K562 treated with DMSO at 1 percent for 48 hours (cell line): ENCODE measurements around the gene TIMM22. TPM values are rescaled to one million over a fixed set of nuclear protein-coding genes. Genes with fewer than 3 reads are reported as not detected.

Source experiments
- total RNA-seq: library from RNA; unstranded; fragments of 300-600 nt; gene quantifications from 2 replicates; pipeline ENCODE4 v1.2.3, GENCODE V29; 2022; ENCODE audit warnings: low replicate concordance; ENCODE audit errors: extremely low read depth

The TIMM22 gene
- total RNA-seq: not detected in 2 replicates

GRCh38 chr17:996554-997344, at the start of gene TIMM22:
TSS of gene TIMM22 (plus strand) at chr17:997129. CDS start at chr17:997143, 14 bp downstream.

GRCh38 chr17:979539-980405, 17.2 kb upstream of the TIMM22 start, which contains the start of gene NXN:
TSS of gene NXN (minus strand) at chr17:979776.

Other genes starting within 250 kb of the TIMM22 start
- not detected in 2 replicates for gene GEMIN4, start 244.9 kb upstream of the TIMM22 start, total RNA-seq
- not detected in 2 replicates for gene GLOD4, start 214.8 kb upstream of the TIMM22 start, total RNA-seq
- gene MRM3, start 214.8 kb upstream of the TIMM22 start, total RNA-seq: not detected in 2 replicates
- not detected in 2 replicates for gene NXN, start 17.4 kb upstream of the TIMM22 start, total RNA-seq
- not detected in 2 replicates for gene ABR, start 182.9 kb downstream of the TIMM22 start, total RNA-seq